ENCODE results near the gene COTL1. TPM values are rescaled to one million over a fixed set of nuclear protein-coding genes. Genes with fewer than 3 reads are reported as not detected.

Gene COTL1
- total RNA-seq, 1 experiment from 2014 or later, result 34.1 TPM

DNA sequence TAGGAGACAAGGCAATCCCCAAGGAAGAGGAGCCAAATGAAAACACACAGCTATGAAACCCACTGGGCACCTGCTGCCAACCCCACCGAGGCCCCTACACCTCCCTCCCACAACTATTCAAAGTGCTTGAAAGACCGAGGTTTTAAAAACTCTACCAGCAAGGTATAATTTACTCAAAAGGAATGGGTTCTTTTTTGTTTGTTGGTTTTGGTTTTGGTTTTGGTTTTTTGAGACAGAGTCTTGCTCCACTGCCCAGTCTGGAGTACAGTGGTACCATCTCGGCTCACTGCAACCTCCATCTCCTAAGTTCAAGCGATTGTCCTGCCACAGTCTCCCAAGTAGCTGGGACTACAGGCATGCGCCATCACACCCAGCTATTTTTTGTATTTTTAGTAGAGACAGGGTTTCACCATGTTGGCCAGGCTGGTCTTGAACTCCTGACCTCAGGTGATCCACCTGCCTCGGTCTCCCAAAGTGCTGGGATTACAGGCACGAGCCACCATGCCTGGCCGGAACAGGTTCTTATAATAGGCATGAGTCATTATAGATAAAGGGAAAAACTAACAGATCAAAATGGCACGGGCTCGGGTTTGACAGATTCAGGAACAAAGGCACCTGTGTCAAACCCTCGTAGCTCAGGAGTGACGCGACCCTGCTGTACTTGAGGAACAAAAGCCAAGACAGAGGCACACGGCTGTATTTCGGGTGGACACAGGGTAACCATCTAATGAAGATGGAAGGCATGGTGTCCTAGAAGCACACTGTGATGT, 40.7 kb downstream of the COTL1 start:
- ChIA-PET POLR2A (ENCODE audit: low non-redundant PET) (no interaction called here), CTCF (no interaction called here)
- H3K27me3 ChIP-seq (replicated peaks; ENCODE audit: insufficient read depth, low read depth, low read length, poor library complexity), result no peaks in the 10 kb centered on the region
- no TSS peak for BruUV-seq (replicated peaks)
- H3K36me3 ChIP-seq (ENCODE audit: insufficient read depth, low read length, poor library complexity, severe bottlenecking), result no peaks in the 10 kb centered on the region
- TF ChIP-seq, protein P1, sequence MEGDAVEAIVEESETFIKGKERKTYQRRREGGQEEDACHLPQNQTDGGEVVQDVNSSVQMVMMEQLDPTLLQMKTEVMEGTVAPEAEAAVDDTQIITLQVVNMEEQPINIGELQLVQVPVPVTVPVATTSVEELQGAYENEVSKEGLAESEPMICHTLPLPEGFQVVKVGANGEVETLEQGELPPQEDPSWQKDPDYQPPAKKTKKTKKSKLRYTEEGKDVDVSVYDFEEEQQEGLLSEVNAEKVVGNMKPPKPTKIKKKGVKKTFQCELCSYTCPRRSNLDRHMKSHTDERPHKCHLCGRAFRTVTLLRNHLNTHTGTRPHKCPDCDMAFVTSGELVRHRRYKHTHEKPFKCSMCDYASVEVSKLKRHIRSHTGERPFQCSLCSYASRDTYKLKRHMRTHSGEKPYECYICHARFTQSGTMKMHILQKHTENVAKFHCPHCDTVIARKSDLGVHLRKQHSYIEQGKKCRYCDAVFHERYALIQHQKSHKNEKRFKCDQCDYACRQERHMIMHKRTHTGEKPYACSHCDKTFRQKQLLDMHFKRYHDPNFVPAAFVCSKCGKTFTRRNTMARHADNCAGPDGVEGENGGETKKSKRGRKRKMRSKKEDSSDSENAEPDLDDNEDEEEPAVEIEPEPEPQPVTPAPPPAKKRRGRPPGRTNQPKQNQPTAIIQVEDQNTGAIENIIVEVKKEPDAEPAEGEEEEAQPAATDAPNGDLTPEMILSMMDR (conservative IDR thresholded peaks at IDR 0.05; ENCODE audit: low read depth, low read length), result no peak
- TF ChIP-seq EZH2 (IDR thresholded peaks at IDR 0.05; ENCODE audit: borderline replicate concordance, low read depth, low read length, poor library complexity, severe bottlenecking), result no peak
- no peaks in the 10 kb centered on the region for H3K4me1 ChIP-seq (ENCODE audit: insufficient read depth, low read length, poor library complexity, severe bottlenecking)
- no peak for DNase-seq (ENCODE audit: low spot score)
- no peak overlapping the region for H3K4me3 ChIP-seq (ENCODE audit: low read depth, low read length, poor library complexity, severe bottlenecking)
- H3K9me3 ChIP-seq (ENCODE audit: low read depth, low read length, poor library complexity, severe bottlenecking), result no peaks in the 10 kb centered on the region
- no peak overlapping the region for H3K27ac ChIP-seq (ENCODE audit: low read depth, low read length, poor library complexity, severe bottlenecking)
- intact Hi-C loops (cut with micrococcal nuclease; ENCODE audit: unreplicated experiment), result no loop called here

GRCh38 chr16:84575914-84576313, 42.0 kb downstream of the COTL1 start:
- CTCF ChIA-PET, result no interaction called here
- Histone ChIP-seq H3K4me1 (ENCODE audit: insufficient read depth, low read length, poor library complexity, severe bottlenecking) (no peaks in the 10 kb centered on the region), H3K27ac (ENCODE audit: low read depth, low read length, poor library complexity, severe bottlenecking) (no peak overlapping the region), H3K9me3 (ENCODE audit: low read depth, low read length, poor library complexity, severe bottlenecking) (no peaks in the 10 kb centered on the region), H3K4me3 (ENCODE audit: low read depth, low read length, poor library complexity, severe bottlenecking) (no peak overlapping the region), H3K36me3 (ENCODE audit: insufficient read depth, low read length, poor library complexity, severe bottlenecking) (no peaks in the 10 kb centered on the region), H3K27me3 (replicated peaks; ENCODE audit: insufficient read depth, low read depth, low read length, poor library complexity) (no peaks in the 10 kb centered on the region)
- no TSS peak for BruUV-seq (replicated peaks)
- intact Hi-C loops (cut with micrococcal nuclease; ENCODE audit: unreplicated experiment), result no loop called here
- POLR2A ChIA-PET (ENCODE audit: low non-redundant PET), result no interaction called here
- DNase-seq (ENCODE audit: low spot score), result no peak
- TF ChIP-seq EZH2 (IDR thresholded peaks at IDR 0.05; ENCODE audit: borderline replicate concordance, low read depth, low read length, poor library complexity, severe bottlenecking), result no peak
- TF ChIP-seq, protein P1 (conservative IDR thresholded peaks at IDR 0.05; ENCODE audit: low read depth, low read length), result no peak

- ChIA-PET POLR2A (ENCODE audit: low non-redundant PET) (no interaction called here), CTCF (interaction anchor here (0.6 to 0.7 kb wide), 2 partner anchors 47 to 1245 kb away, joined by 3 to 4 read pairs; no protein-coding TSS in a partner anchor)
- no peak for DNase-seq (ENCODE audit: low spot score)
- BruUV-seq (replicated peaks), result no TSS peak
- intact Hi-C loops (cut with micrococcal nuclease; ENCODE audit: unreplicated experiment), result no loop called here
- Histone ChIP-seq H3K9me3 (ENCODE audit: low read depth, low read length, poor library complexity, severe bottlenecking) (peaks cover 6% of the 10 kb centered on the region), H3K27ac (ENCODE audit: low read depth, low read length, poor library complexity, severe bottlenecking) (no peak overlapping the region), H3K4me3 (ENCODE audit: low read depth, low read length, poor library complexity, severe bottlenecking) (no peak overlapping the region), H3K36me3 (ENCODE audit: insufficient read depth, low read length, poor library complexity, severe bottlenecking) (no peaks in the 10 kb centered on the region), H3K27me3 (replicated peaks; ENCODE audit: insufficient read depth, low read depth, low read length, poor library complexity) (no peaks in the 10 kb centered on the region), H3K4me1 (ENCODE audit: insufficient read depth, low read length, poor library complexity, severe bottlenecking) (no peaks in the 10 kb centered on the region)
- no peak for TF ChIP-seq EZH2 (IDR thresholded peaks at IDR 0.05; ENCODE audit: borderline replicate concordance, low read depth, low read length, poor library complexity, severe bottlenecking)
- TF ChIP-seq, protein P1 (conservative IDR thresholded peaks at IDR 0.05; ENCODE audit: low read depth, low read length), result no peak
Measured at GRCh38 chr16:84574191-84574590, 43.7 kb downstream of the COTL1 start.
